Hematopoietic multipotent progenitor cell treated with erythropoietin and hydrocortisone succinate and interleukin-3 and kit ligand, for 8 days (in vitro differentiated cells): ENCODE results near the gene ADM5.

Experiments used
- DNase-seq: peaks from one replicate; pipeline ENCODE4 v3.0.0-alpha.2; 2015

ADM5 gene

GRCh38 chr19:49658566-49659442, 30.6 kb upstream of the ADM5 start:
- no peak for DNase-seq

- no peak for DNase-seq
These were observed 28.9 kb upstream of the ADM5 start for GRCh38 chr19:49660338-49660961.

- DNase-seq: no peak
These were observed 27.4 kb upstream of the ADM5 start for GRCh38 chr19:49662011-49662410.

- no peak for DNase-seq
These were observed 26.2 kb upstream of the ADM5 start for GRCh38 chr19:49663224-49663623.

GRCh38 chr19:49664171-49665035, 25.0 kb upstream of the ADM5 start:
- peak; percentile 77 for DNase-seq

GRCh38 chr19:49665036-49665350, 24.4 kb upstream of the ADM5 start:
- DNase-seq: no peak

- peak; percentile 98 for DNase-seq
These were observed 23.9 kb upstream of the ADM5 start, which contains the start of the genes BCL2L12 and IRF3 for GRCh38 chr19:49665351-49666119. BCL2L12 (plus strand) TSS chr19:49665933; CDS start chr19:49666693, 760 bp downstream. IRF3 (minus strand) TSS chr19:49665857; CDS start chr19:49664838, 1,019 bp downstream.

GRCh38 chr19:49666120-49666444, 23.3 kb upstream of the ADM5 start:
- DNase-seq: no peak

- no peak for DNase-seq
These were observed 21.9 kb upstream of the ADM5 start for GRCh38 chr19:49667473-49667872.

- DNase-seq: no peak
These were observed 19.9 kb upstream of the ADM5 start for GRCh38 chr19:49669516-49669915.

GRCh38 chr19:49672131-49672919, 17.1 kb upstream of the ADM5 start:
- DNase-seq: peak; percentile 71

- no peak for DNase-seq
These were observed 13.1 kb upstream of the ADM5 start for GRCh38 chr19:49676136-49676783.

GRCh38 chr19:49676784-49677230, 12.6 kb upstream of the ADM5 start:
- peak; percentile 100 for DNase-seq

GRCh38 chr19:49677231-49677900, 12.0 kb upstream of the ADM5 start, which contains the start of gene PRMT1:
PRMT1 (plus strand) TSS chr19:49677271; CDS start chr19:49677281, 10 bp downstream.
- peak; percentile 48 for DNase-seq

- DNase-seq: peak; percentile 85
These were observed 11.3 kb upstream of the ADM5 start for GRCh38 chr19:49677901-49678674.

- no peak for DNase-seq
These were observed 10.2 kb upstream of the ADM5 start for GRCh38 chr19:49678985-49679770.

- DNase-seq: no peak
These were observed 9.5 kb upstream of the ADM5 start for GRCh38 chr19:49679771-49680413.
